ENCODE results near the gene CUBN. TPM values are rescaled to one million over a fixed set of nuclear protein-coding genes. Genes with fewer than 3 reads are reported as not detected.

Gene CUBN
- total and polyA plus RNA-seq, 9 of the 15 experiments (the other 6 are each of a cell fraction or from before 2014, with no cell fraction given): 0.04 to 0.33 (median 0.09) TPM

- ATAC-seq: no peak
- ChIA-PET CTCF (ENCODE audit: low intra/inter-chr PET ratio) (no interaction called here), POLR2A (no interaction called here)
- H2AFZ ChIP-seq (ENCODE audit: low read depth, low read length): no peak overlapping the region
- no peak overlapping the region for H3K4me3 ChIP-seq
- intact Hi-C loops (cut with micrococcal nuclease): no loop called here
- DNase-seq (ENCODE audit: extremely low read depth in 1 of 4, low spot score in 3 of 4): peak; percentile 12 to 21 (median 16)
- H3K36me3 ChIP-seq (ENCODE audit: control insufficient read depth, insufficient read depth, low read length): no peaks in the 10 kb centered on the region
- H4K20me1 ChIP-seq (replicated peaks; ENCODE audit: control insufficient read depth, insufficient read depth, low read length): no peaks in the 10 kb centered on the region
- in situ Hi-C loops (cut with MboI): no loop called here
- H3K9ac ChIP-seq (ENCODE audit: insufficient read depth in 1 of 2, low read depth in 2 of 2, low read length in 2 of 2): no peak overlapping the region
- peaks cover 6% of the 10 kb centered on the region; the same call in 1 of the 2 replicates for H3K9me3 ChIP-seq (replicated peaks; ENCODE audit: control insufficient read depth, insufficient read depth, low read depth, low read length)
- WGBS (ENCODE audit: insufficient coverage, low coverage, missing lambda C conversion rate): 60% methylated on average over 3 of the region's 3 CpGs
- peaks cover 0 to 13% of the 10 kb centered on the region in 2 experiments; a peak in 3 of 5 replicates for H3K4me1 ChIP-seq (replicated peaks in 1 of 2; ENCODE audit: control insufficient read depth in 2 of 2, insufficient read depth in 2 of 2, low read length in 2 of 2)
- no TSS peak for BruUV-seq (replicated peaks)
- FAIRE-seq: no peak
- H3K27me3 ChIP-seq (ENCODE audit: control insufficient read depth in 2 of 2, insufficient read depth in 2 of 2, low read length in 2 of 2): no peaks in the 10 kb centered on the region
- no peaks in the 10 kb centered on the region for H3K9me1 ChIP-seq (ENCODE audit: control insufficient read depth, insufficient read depth, low read length)
- no peak overlapping the region for H3K27ac ChIP-seq (ENCODE audit: extremely low read depth, low read depth, low read length)
- H3K79me2 ChIP-seq (ENCODE audit: control insufficient read depth, insufficient read depth, low read length): no peaks in the 10 kb centered on the region
- no peak overlapping the region for H3K4me2 ChIP-seq (ENCODE audit: insufficient read depth, low read length)
- TF ChIP-seq TRIM28 (IDR thresholded peaks at IDR 0.05): peak; percentile 95
- TF ChIP-seq ZNF699 (CRISPR knock-in tag; IDR thresholded peaks at IDR 0.05; ENCODE audit: insufficient replicate concordance): no peak
- TF ChIP-seq CBX3 (IDR thresholded peaks at IDR 0.05; ENCODE audit: borderline replicate concordance in 1 of 2, low read length in 2 of 2): peak in 1 of 2 experiments; percentile 97; a peak in 2 of 3 replicates
- TF ChIP-seq, protein P1, sequence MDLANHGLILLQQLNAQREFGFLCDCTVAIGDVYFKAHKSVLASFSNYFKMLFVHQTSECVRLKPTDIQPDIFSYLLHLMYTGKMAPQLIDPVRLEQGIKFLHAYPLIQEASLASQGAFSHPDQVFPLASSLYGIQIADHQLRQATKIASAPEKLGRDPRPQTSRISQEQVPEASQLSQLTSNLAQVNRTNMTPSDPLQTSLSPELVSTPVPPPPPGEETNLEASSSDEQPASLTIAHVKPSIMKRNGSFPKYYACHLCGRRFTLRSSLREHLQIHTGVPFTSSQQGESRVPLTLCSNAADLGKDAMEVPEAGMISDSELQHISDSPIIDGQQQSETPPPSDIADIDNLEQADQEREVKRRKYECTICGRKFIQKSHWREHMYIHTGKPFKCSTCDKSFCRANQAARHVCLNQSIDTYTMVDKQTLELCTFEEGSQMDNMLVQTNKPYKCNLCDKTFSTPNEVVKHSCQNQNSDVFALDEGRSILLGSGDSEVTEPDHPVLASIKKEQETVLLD (IDR thresholded peaks at IDR 0.05): no peak
- TF ChIP-seq ZHX1 (conservative IDR thresholded peaks at IDR 0.05; ENCODE audit: low read length): no peak
- no peak for TF ChIP-seq PYGO2 (tag; IDR thresholded peaks at IDR 0.05)
- TF ChIP-seq ZBTB26 (CRISPR knock-in tag; IDR thresholded peaks at IDR 0.05): no peak
- TF ChIP-seq TBL1XR1 (IDR thresholded peaks at IDR 0.05; ENCODE audit: low read length in 2 of 2): no peak
- no peak for TF ChIP-seq SMAD3 (CRISPR knock-in tag; conservative IDR thresholded peaks at IDR 0.05)
- 0 out of 2 replicates have a peak, but pooled peaks have one; percentile 22 for TF ChIP-seq EP400 (IDR thresholded peaks at IDR 0.05)
- TF ChIP-seq ZNF764 (CRISPR knock-in tag; IDR thresholded peaks at IDR 0.05; ENCODE audit: low read depth): no peak
- no peak for TF ChIP-seq ZKSCAN1 (IDR thresholded peaks at IDR 0.05; ENCODE audit: low read depth, low read length)
- no peak for TF ChIP-seq ZNF57 (CRISPR knock-in tag; IDR thresholded peaks at IDR 0.05)
- TF ChIP-seq ZNF232 (CRISPR knock-in tag; IDR thresholded peaks at IDR 0.05): no peak
- TF ChIP-seq NCOA2 (IDR thresholded peaks at IDR 0.05; ENCODE audit: partially characterized antibody in 2 of 2): no peak
- no peak for TF ChIP-seq ZNF253 (CRISPR knock-in tag; conservative IDR thresholded peaks at IDR 0.05)
- no peak for TF ChIP-seq SMAD2 (IDR thresholded peaks at IDR 0.05; ENCODE audit: low read depth, low read length)
- TF ChIP-seq HOMEZ (CRISPR knock-in tag; IDR thresholded peaks at IDR 0.05): no peak
These were observed 77.8 kb downstream of the CUBN start for GRCh38 chr10:17051851-17052250.

Data from K562 (cell line).